OCI-LY1 (cell line): Measurements from ENCODE around the gene TPST1.

Experiments
- EZH2 ChIP-seq: fragments of 200-600 bp; sonication (generic), shearing (Covaris generic); IDR thresholded peaks from 2 replicates; pipeline ENCODE4 v1.8.0; 2017; ENCODE audit warnings: borderline replicate concordance, mixed run types, mild to moderate bottlenecking, antibody characterized with exemption, low read length, moderate library complexity, mixed read lengths
- TF ChIP-seq, protein P1 (sequence below): fragments of 200-600 bp; sonication (generic), shearing (Covaris generic); IDR thresholded peaks from 2 replicates; pipeline ENCODE4 v1.5.1; 2017; ENCODE audit warnings: mild to moderate bottlenecking, antibody characterized with exemption, low read length, moderate library complexity, mixed read lengths

DNA sequence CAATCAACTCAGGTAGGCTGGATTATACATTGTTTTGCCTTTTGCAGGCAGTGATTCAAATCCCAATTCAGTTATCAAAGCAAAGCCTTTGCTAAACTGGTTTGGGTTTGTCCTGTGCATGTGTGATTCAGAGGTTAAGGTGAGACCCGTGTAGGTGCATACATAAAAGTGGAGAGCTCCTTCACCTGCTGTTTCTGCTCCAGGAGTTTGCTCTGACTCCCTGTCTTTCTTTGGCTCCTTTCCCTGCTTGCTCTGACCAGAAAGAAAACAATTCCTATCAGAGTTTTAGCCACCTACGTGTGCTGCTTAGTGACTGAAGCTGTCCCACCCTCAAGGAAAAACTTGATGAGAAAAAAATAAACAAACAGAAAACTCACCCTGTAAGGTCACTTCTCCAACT, 101.1 kb downstream of the TPST1 start:
- TF ChIP-seq, protein P1, sequence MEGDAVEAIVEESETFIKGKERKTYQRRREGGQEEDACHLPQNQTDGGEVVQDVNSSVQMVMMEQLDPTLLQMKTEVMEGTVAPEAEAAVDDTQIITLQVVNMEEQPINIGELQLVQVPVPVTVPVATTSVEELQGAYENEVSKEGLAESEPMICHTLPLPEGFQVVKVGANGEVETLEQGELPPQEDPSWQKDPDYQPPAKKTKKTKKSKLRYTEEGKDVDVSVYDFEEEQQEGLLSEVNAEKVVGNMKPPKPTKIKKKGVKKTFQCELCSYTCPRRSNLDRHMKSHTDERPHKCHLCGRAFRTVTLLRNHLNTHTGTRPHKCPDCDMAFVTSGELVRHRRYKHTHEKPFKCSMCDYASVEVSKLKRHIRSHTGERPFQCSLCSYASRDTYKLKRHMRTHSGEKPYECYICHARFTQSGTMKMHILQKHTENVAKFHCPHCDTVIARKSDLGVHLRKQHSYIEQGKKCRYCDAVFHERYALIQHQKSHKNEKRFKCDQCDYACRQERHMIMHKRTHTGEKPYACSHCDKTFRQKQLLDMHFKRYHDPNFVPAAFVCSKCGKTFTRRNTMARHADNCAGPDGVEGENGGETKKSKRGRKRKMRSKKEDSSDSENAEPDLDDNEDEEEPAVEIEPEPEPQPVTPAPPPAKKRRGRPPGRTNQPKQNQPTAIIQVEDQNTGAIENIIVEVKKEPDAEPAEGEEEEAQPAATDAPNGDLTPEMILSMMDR = no peak
- no peak for TF ChIP-seq EZH2
